HFFc6 (cell line): ENCODE measurements around the gene TMC6. TPM values are rescaled to one million over a fixed set of nuclear protein-coding genes. Genes with fewer than 3 reads are reported as not detected.

ENCODE experiments used
- DNase-seq: peaks from one replicate; pipeline ENCODE4 v3.0.0-alpha.2; 2018
- H3K27ac Mint-ChIP-seq: 2 replicates; pipeline ENCODE4 v1.8.0; 2020; ENCODE audit warnings: mild to moderate bottlenecking, mixed read lengths
- H3K27me3 Mint-ChIP-seq: 2 replicates; pipeline ENCODE4 v1.8.0; 2021; ENCODE audit warnings: mild to moderate bottlenecking, moderate library complexity, mixed read lengths; ENCODE audit not compliant: insufficient read depth
- H3K36me3 Mint-ChIP-seq: 2 replicates; pipeline ENCODE4 v1.8.0; 2021; ENCODE audit warnings: low read depth, mixed read lengths
- H3K4me1 Mint-ChIP-seq: 2 replicates; pipeline ENCODE4 v1.8.0; 2020; ENCODE audit warnings: low read depth, mixed read lengths
- H3K4me3 Mint-ChIP-seq: 2 replicates; pipeline ENCODE4 v1.8.0; 2020; ENCODE audit warnings: mild to moderate bottlenecking, moderate library complexity, mixed read lengths
- H3K9me3 Mint-ChIP-seq: 2 replicates; pipeline ENCODE4 v1.8.0; 2020; ENCODE audit warnings: mild to moderate bottlenecking, mixed read lengths
- long read RNA-seq: library from polyadenylated mRNA; unstranded; transcript quantifications from one replicate; pipeline ENCODE4 v2.0.0, GENCODE V29; 2019
- total RNA-seq, 6 experiments: library from RNA; stranded (reverse); fragmentation: NEBNext Ultra II Directional; extraction: Animal tissue kit (Norgen Biotek cat#: 25700); gene quantifications; 2 replicates in 1 of 6; 3 replicates in 5 of 6; pipeline ENCODE4 v1.2.3, GENCODE V29; 2021
- TF ChIP-seq, protein P1 (sequence below): fragments of 200-600 bp; sonication (generic); IDR thresholded peaks from 2 replicates; pipeline ENCODE4 v1.5.0; 2021; ENCODE audit warnings: antibody characterized with exemption, mild to moderate bottlenecking

Gene TMC6, protein sequence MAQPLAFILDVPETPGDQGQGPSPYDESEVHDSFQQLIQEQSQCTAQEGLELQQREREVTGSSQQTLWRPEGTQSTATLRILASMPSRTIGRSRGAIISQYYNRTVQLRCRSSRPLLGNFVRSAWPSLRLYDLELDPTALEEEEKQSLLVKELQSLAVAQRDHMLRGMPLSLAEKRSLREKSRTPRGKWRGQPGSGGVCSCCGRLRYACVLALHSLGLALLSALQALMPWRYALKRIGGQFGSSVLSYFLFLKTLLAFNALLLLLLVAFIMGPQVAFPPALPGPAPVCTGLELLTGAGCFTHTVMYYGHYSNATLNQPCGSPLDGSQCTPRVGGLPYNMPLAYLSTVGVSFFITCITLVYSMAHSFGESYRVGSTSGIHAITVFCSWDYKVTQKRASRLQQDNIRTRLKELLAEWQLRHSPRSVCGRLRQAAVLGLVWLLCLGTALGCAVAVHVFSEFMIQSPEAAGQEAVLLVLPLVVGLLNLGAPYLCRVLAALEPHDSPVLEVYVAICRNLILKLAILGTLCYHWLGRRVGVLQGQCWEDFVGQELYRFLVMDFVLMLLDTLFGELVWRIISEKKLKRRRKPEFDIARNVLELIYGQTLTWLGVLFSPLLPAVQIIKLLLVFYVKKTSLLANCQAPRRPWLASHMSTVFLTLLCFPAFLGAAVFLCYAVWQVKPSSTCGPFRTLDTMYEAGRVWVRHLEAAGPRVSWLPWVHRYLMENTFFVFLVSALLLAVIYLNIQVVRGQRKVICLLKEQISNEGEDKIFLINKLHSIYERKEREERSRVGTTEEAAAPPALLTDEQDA
- total RNA-seq: under 1 TPM in 2 of 6 experiments, not detected in 4; 0.20 to 0.59 TPM
- long read RNA-seq: 0 reads

DNA sequence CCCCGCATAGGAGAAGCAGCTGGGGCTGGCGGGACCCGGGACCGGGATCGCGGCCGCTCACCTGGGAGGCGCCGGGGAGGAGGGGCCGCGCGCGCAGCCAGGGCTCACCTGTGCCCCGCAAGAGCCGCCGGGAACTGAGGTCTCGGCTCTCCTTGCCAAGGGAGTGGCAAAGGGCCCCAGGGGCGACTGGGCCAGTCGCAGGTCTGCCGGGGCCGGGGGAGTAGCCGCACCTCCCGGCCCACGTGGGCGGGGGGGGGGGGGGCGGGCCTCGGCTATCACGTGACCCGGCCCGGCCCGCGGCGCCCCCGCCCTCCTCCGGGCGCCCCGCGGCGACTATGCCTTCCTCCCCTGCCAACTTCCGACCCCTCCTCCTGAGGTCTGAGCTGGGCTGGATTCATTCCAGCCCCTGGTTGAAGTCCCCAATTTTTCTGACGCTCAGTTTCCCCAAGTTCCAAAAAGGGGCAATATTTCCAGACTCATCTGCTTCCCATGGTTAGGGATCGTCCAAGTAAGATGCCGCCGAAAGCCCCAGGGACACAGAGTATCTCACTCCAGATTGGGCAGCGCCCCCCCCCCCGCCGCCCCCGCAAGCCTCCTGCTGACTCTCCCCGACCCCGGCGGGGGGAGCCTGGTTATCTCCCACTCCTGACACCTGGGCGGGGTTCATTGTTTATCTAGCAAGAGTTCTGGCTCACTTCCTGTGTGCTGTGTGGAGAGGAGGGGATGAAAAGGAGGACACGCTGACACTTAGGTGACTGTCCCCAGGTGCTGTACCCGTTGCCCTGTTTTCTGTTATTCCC is at the start of gene TMC6:
TMC6 (minus strand) TSS at position 205 of the 800 bp plus-strand sequence. CDS start 1,923 bp downstream, outside the sequence.
- H3K9me3 Mint-ChIP-seq: no peaks in the 10 kb centered on the region
- H3K4me1 Mint-ChIP-seq: 0 out of 2 replicates have a peak, but pooled peaks cover 5% of the 10 kb centered on the region
- H3K4me3 Mint-ChIP-seq: peak within 1 kb of the TSS; percentile 76; the same call in 1 of the 2 replicates
- no peaks in the 10 kb centered on the region for H3K36me3 Mint-ChIP-seq
- no peak within 1 kb of the TSS for H3K27ac Mint-ChIP-seq
- H3K27me3 Mint-ChIP-seq: peaks cover 19% of the 10 kb centered on the region
- TF ChIP-seq, protein P1, sequence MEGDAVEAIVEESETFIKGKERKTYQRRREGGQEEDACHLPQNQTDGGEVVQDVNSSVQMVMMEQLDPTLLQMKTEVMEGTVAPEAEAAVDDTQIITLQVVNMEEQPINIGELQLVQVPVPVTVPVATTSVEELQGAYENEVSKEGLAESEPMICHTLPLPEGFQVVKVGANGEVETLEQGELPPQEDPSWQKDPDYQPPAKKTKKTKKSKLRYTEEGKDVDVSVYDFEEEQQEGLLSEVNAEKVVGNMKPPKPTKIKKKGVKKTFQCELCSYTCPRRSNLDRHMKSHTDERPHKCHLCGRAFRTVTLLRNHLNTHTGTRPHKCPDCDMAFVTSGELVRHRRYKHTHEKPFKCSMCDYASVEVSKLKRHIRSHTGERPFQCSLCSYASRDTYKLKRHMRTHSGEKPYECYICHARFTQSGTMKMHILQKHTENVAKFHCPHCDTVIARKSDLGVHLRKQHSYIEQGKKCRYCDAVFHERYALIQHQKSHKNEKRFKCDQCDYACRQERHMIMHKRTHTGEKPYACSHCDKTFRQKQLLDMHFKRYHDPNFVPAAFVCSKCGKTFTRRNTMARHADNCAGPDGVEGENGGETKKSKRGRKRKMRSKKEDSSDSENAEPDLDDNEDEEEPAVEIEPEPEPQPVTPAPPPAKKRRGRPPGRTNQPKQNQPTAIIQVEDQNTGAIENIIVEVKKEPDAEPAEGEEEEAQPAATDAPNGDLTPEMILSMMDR: no peak
- no peak for DNase-seq

DNA sequence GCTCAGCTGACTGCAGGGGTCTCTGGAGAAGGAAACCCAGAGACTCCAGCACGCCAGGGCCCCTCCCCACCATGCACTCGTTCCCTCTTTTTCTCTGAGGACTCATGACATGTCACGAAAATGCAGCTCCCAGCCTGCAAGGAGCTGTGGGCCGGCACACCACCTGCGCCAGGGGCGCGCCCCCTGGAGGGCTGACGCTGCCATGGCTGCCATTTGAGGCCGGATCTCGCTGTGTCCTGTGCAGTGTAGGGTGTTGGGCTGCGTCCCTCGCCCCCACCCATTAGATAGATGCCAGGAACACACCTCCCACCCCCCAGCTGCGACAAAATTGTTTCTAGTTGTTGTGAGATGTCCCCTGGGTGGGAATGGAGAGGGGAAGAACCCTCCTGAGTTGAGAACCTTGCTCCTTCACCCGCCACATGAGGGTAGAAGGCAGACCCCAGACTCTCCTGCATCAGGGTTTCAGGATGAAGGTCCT is 48.0 kb upstream of the TMC6 start:
- peak; percentile 22 for DNase-seq
- TF ChIP-seq, protein P1: peak; percentile 94
- Mint-ChIP-seq H3K27me3 (peaks cover 4% of the 10 kb centered on the region; the same call in 1 of the 2 replicates), H3K27ac (no peak overlapping the region), H3K36me3 (peaks cover 16% of the 10 kb centered on the region; the same call in 1 of the 2 replicates), H3K4me1 (peaks cover 27% of the 10 kb centered on the region), H3K4me3 (no peak overlapping the region), H3K9me3 (no peaks in the 10 kb centered on the region)

DNA sequence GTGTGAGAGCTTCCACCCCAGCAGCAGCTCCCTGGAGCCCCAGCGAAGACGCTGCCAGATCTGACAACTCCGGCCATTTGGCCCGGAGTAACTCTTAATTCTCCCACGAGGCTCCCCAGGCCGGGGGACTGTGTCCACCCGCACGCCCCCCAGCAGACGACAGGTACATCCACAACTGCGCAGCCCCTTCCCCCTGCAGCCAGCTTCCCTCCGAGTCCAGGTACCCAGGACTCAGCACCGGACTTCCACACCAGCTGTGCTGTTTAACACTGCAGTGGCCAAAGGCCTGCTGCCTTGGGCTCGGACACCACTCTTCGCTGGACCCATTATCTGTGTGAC is 47.1 kb upstream of the TMC6 start:
- DNase-seq: no peak
- peaks cover 4% of the 10 kb centered on the region; the same call in 1 of the 2 replicates for H3K27me3 Mint-ChIP-seq
- H3K27ac Mint-ChIP-seq: no peak overlapping the region
- no peak overlapping the region for H3K4me3 Mint-ChIP-seq
- peaks cover 15% of the 10 kb centered on the region; the same call in 1 of the 2 replicates for H3K36me3 Mint-ChIP-seq
- peaks cover 26% of the 10 kb centered on the region for H3K4me1 Mint-ChIP-seq
- no peaks in the 10 kb centered on the region for H3K9me3 Mint-ChIP-seq
- TF ChIP-seq, protein P1: no peak

DNA sequence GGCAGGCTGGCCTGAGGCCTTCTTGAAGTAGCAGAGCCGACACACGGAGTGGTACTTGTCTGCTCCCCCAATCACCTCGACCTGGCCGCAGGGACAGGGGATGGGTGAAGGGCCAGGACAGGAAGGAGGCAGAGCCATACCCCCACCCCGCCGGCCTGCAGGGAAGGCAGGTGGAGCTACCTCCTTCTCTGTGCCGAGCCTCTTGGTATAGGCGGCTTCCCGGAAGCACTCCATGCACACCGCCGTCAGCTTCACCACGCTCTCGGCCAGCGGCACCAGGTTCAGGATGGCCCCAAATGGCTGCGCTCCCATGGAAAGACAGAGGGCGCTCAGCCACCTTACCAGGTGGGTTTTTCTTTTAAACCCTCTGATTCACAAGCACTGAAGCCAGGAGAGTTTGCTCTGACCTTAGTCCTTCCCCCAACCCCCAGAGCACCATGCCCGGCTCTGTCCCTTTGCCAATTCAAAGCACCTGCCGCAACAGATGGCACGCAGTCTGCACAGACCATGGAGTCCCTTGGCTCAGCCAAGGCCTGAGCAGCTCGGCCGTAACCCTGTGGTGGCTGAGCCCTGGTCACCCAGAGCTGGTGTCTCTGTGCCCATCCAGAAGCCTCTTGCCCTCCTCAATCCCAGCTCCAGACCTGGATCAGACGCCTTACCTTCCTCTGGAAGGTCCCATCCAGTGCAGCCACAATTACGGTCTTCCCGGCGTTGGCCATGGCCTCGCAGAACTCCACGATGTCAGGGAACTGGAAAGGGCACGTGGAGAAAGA is 46.5 kb upstream of the TMC6 start:
- no peak overlapping the region for H3K27ac Mint-ChIP-seq
- H3K9me3 Mint-ChIP-seq: no peaks in the 10 kb centered on the region
- TF ChIP-seq, protein P1: peak; percentile 40
- peaks cover 4% of the 10 kb centered on the region; the same call in 1 of the 2 replicates for H3K27me3 Mint-ChIP-seq
- DNase-seq: no peak
- peaks cover 21% of the 10 kb centered on the region for H3K4me1 Mint-ChIP-seq
- no peak overlapping the region for H3K4me3 Mint-ChIP-seq
- H3K36me3 Mint-ChIP-seq: peaks cover 10% of the 10 kb centered on the region; the same call in 1 of the 2 replicates
